HG03159 (cell line): ENCODE data around the gene PARK7.

Experiments
- ATAC-seq: cut with Tn5 transposase; IDR thresholded peaks from one replicate; pipeline ENCODE4 v1.9.1; 2021; ENCODE audit warnings: mild to moderate bottlenecking, moderate library complexity; ENCODE audit not compliant: unreplicated experiment

Gene PARK7

DNA sequence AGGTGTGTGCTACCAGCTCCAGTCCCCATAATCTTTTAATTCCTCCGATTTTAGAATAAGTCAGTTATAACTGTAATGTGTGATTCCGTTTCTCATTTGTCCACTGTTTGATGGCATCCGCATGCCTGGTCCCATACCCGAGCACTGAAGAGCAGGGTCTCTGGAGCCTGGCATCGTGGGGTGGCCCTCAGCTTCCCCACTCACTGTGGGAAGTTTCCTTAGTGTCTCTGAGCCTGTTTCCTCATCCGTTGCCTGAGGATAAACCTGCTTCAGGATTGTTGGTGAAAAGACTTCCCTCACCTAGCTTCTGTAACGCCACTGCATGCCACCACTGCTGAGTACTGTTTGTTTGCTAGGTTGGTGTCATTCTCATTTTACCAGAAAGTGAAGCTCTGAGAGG, 19.5 kb downstream of the PARK7 start:
- ATAC-seq = no peak

GRCh38 chr1:7983086-7983778, 21.7 kb downstream of the PARK7 start:
- no peak for ATAC-seq

GRCh38 chr1:7984811-7985210, 23.3 kb downstream of the PARK7 start:
- ATAC-seq = no peak

GRCh38 chr1:7985851-7986612, 24.5 kb downstream of the PARK7 start:
- ATAC-seq = no peak

DNA sequence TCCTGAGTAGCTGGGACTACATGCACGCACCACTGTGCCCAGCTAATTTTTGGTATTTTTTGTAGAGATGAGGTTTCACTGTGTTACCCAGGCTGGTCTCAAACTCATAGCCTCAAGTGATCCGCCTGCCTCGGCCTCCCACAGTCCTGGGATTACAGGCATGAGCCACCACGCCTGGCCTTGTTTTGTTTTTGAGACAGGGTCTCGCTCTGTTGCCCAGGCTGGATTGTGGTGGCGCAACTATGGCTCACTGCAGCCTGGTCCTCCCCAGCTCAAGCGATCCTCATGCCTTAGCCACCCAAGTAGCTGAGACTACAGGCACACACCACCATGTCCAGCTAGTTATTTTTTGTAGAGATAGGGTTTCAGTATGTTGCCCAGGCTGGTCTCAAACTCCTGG, 26.0 kb downstream of the PARK7 start:
- ATAC-seq = no peak

GRCh38 chr1:7988576-7988975, 27.1 kb downstream of the PARK7 start:
- ATAC-seq = no peak

GRCh38 chr1:7989762-7990428, 28.4 kb downstream of the PARK7 start:
- ATAC-seq = no peak

- no peak for ATAC-seq
These were observed 30.3 kb downstream of the PARK7 start for GRCh38 chr1:7991504-7992440.

DNA sequence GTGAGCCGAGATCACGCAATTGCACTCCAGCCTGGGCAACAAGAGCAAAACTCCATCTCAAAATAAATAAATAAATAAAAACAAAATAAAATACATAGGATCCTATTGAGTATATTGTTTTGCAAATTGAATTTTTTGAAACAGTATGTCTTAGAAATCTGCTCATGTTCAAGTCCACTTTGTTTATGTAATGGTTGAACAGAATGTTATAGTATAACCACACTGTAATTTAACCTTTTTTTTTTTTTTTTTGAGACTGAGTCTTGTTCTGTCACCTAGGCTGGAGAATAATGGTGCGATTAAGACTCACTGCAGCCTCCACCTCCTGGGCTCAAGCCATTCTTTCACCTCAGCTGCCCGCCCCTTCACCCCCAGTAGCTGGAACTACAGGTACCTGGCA, 31.4 kb downstream of the PARK7 start:
- no peak for ATAC-seq

DNA sequence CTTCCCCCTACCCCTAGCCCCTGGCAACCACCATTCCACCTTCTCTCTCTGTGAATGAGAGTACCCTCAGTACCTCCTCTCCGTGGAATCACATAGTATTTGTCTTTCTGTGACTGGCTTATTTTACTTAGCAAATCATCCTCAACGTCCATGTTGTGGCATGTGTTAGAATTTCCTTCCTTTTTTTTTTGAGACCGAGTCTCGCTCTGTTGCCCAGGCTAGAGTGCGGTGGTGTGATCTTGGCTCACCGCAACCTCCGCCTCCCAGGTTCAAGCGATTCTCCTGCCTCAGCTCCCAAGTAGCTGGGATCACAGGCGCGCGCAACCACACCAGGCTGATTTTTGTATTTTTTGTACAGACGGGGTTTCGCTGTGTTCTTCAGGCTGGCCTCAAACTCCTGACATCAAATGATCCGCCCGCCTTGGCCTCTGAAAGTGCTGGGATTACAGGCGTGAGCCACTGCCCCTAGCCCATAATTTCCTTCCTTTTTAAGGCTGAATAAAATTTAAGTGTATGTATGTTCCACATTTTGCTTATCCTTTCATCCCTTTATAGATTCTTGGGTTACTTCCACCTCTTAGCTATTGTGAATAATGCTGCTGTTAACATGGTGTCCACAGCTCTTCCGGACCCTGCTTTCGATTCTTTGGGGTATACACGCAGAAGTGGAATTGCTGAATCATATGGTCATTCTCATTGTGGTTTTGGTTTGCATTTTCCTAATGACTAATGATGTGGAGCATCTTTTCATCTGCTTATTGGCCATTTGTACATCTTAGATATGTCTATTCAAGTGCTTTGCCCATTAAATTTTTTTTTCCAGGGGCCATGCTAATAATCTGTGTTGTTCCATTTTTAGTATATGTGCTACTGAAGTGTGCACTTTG, 32.3 kb downstream of the PARK7 start:
- ATAC-seq = no peak

- ATAC-seq = no peak
These were observed 33.3 kb downstream of the PARK7 start for GRCh38 chr1:7994827-7995226.

- no peak for ATAC-seq
These were observed 33.9 kb downstream of the PARK7 start for GRCh38 chr1:7995437-7995836.

GRCh38 chr1:8002329-8002910, 40.9 kb downstream of the PARK7 start:
- ATAC-seq = no peak

- no peak for ATAC-seq
These were observed 41.4 kb downstream of the PARK7 start for GRCh38 chr1:8002921-8003320.

- no peak for ATAC-seq
These were observed 42.1 kb downstream of the PARK7 start for GRCh38 chr1:8003438-8004112.

- no peak for ATAC-seq
These were observed 42.7 kb downstream of the PARK7 start for GRCh38 chr1:8004113-8004802.

- ATAC-seq = no peak
These were observed 43.5 kb downstream of the PARK7 start for GRCh38 chr1:8004803-8005573.
